Stromal cell of bone marrow (primary cell): ENCODE results near the gene PRSS8.
A peak's percentile ranks its signal among the peaks of the same experiment; 100 is the strongest.
"Not testable (repeated sequence)": the region's sequence is repeated elsewhere in the genome, so short reads cannot be mapped to it uniquely, and the experiment has no call there.

Experiments used
- DNase-seq: peaks from one replicate; pipeline ENCODE4 v3.0.0-alpha.2; 2012; ENCODE audit warnings: low read depth

Gene PRSS8

GRCh38 chr16:31105677-31106213, 29.8 kb downstream of the PRSS8 start:
- DNase-seq = no peak

- DNase-seq = not testable (repeated sequence)
Measured at GRCh38 chr16:31100876-31101641, 34.5 kb downstream of the PRSS8 start.

GRCh38 chr16:31099860-31100638, 35.5 kb downstream of the PRSS8 start:
- no peak for DNase-seq

- DNase-seq = peak; percentile 98
Measured at GRCh38 chr16:31094424-31095120, 41.0 kb downstream of the PRSS8 start, which contains the start of gene VKORC1. Gene VKORC1, minus strand, starts transcription at chr16:31094797. Its CDS starts 68 bp downstream, at chr16:31094729.

GRCh38 chr16:31094088-31094423, 41.5 kb downstream of the PRSS8 start:
- DNase-seq = no peak

GRCh38 chr16:31093132-31093703, 42.3 kb downstream of the PRSS8 start:
- no peak for DNase-seq

GRCh38 chr16:31092330-31092729, 43.2 kb downstream of the PRSS8 start:
- no peak for DNase-seq

- peak; percentile 42 for DNase-seq
Measured at GRCh38 chr16:31090540-31090939, 45.0 kb downstream of the PRSS8 start.

- DNase-seq = no peak
Measured at GRCh38 chr16:31089199-31089598, 46.3 kb downstream of the PRSS8 start.

GRCh38 chr16:31088459-31089183, 46.9 kb downstream of the PRSS8 start, which contains the start of gene PRSS53:
Gene PRSS53, minus strand, starts transcription at chr16:31088943. Its CDS starts 134 bp downstream, at chr16:31088809.
- DNase-seq = no peak

GRCh38 chr16:31087971-31088370, 47.6 kb downstream of the PRSS8 start:
- DNase-seq = no peak

- DNase-seq = no peak
Measured at GRCh38 chr16:31087481-31087880, 48.0 kb downstream of the PRSS8 start.

- no peak for DNase-seq
Measured at GRCh38 chr16:31086629-31086906, 49.0 kb downstream of the PRSS8 start.

- no peak for DNase-seq
Measured at GRCh38 chr16:31085873-31086628, 49.5 kb downstream of the PRSS8 start.

- no peak for DNase-seq
Measured at GRCh38 chr16:31085411-31085810, 50.1 kb downstream of the PRSS8 start.

- DNase-seq = no peak
Measured at GRCh38 chr16:31084584-31085302, 50.8 kb downstream of the PRSS8 start.

GRCh38 chr16:31083981-31084380, 51.5 kb downstream of the PRSS8 start:
- DNase-seq = no peak

- DNase-seq = no peak
Measured at GRCh38 chr16:31083556-31083955, 52.0 kb downstream of the PRSS8 start.

- DNase-seq = no peak
Measured at GRCh38 chr16:31083081-31083480, 52.4 kb downstream of the PRSS8 start.
